HG03064 (cell line): Measurements from ENCODE around the gene DCX.
"Not testable (repeated sequence)": the region's sequence is repeated elsewhere in the genome, so short reads cannot be mapped to it uniquely, and the experiment has no call there.

ENCODE experiments used
- ATAC-seq: cut with Tn5 transposase; IDR thresholded peaks from one replicate; pipeline ENCODE4 v1.9.1; 2021; ENCODE audit warnings: low read depth; ENCODE audit not compliant: unreplicated experiment

DCX gene

GRCh38 chrX:111375747-111376146 lies 36.2 kb downstream of the DCX start:
- no peak for ATAC-seq

- ATAC-seq: no peak
Observed at GRCh38 chrX:111372086-111372485, 39.9 kb downstream of the DCX start.

GRCh38 chrX:111365770-111366325 lies 46.1 kb downstream of the DCX start:
- no peak for ATAC-seq

GRCh38 chrX:111363741-111364140 lies 48.3 kb downstream of the DCX start:
- ATAC-seq: no peak

GRCh38 chrX:111361751-111362150 lies 50.2 kb downstream of the DCX start:
- ATAC-seq: no peak

- no peak for ATAC-seq
Observed at GRCh38 chrX:111360839-111361238, 51.2 kb downstream of the DCX start.

GRCh38 chrX:111355523-111356115 lies 56.4 kb downstream of the DCX start:
- ATAC-seq: no peak

- no peak for ATAC-seq
Observed at GRCh38 chrX:111354496-111354895, 57.5 kb downstream of the DCX start.

GRCh38 chrX:111353793-111354192 lies 58.2 kb downstream of the DCX start:
- ATAC-seq: no peak

GRCh38 chrX:111352424-111352823 lies 59.6 kb downstream of the DCX start:
- ATAC-seq: peak; percentile 70

GRCh38 chrX:111349934-111350333 lies 62.1 kb downstream of the DCX start:
- no peak for ATAC-seq

GRCh38 chrX:111349101-111349500 lies 62.9 kb downstream of the DCX start:
- no peak for ATAC-seq

GRCh38 chrX:111348429-111348828 lies 63.6 kb downstream of the DCX start:
- ATAC-seq: no peak

- not testable (repeated sequence) for ATAC-seq
Observed at GRCh38 chrX:111346150-111346549, 65.8 kb downstream of the DCX start.

- ATAC-seq: no peak
Observed at GRCh38 chrX:111340054-111340453, 71.9 kb downstream of the DCX start.

- ATAC-seq: no peak
Observed at GRCh38 chrX:111339212-111339611, 72.8 kb downstream of the DCX start.

- no peak for ATAC-seq
Observed at GRCh38 chrX:111338095-111338698, 73.8 kb downstream of the DCX start.

GRCh38 chrX:111337067-111337637 lies 74.8 kb downstream of the DCX start:
- no peak for ATAC-seq

GRCh38 chrX:111336141-111336540 lies 75.9 kb downstream of the DCX start:
- no peak for ATAC-seq

GRCh38 chrX:111329370-111329769 lies 82.6 kb downstream of the DCX start:
- no peak for ATAC-seq

GRCh38 chrX:111328858-111329257 lies 83.1 kb downstream of the DCX start:
- ATAC-seq: no peak
